T-cell (primary cell): ENCODE data around the gene NUCB2. TPM values are rescaled to one million over a fixed set of nuclear protein-coding genes. Genes with fewer than 3 reads are reported as not detected.

Experiments used
- ATAC-seq, 4 experiments: fragments of 200-7000 bp in 3 of 4; fragments of 150-1000 bp in 1 of 4; cut with Tn5 transposase; replicated peaks in 1 of 4; 1 replicate in 3 of 4; 2 replicates in 1 of 4; pipeline ENCODE4 v1.10.0; 2021; ENCODE audit warnings: moderate library complexity in 3 of 4, mild to moderate bottlenecking in 2 of 4, moderate number of reproducible peaks in 1 of 4
- CTCF ChIA-PET, 2 donors: fragments of 300-600 bp; sonication (Branson Sonifier 250); formaldehyde crosslinking; loops; one replicate each; lab custom pipeline; 2022; ENCODE audit warnings: antibody characterized with exemption in 2 of 2; lab: Charles Lee
- POLR2A ChIA-PET, 2 donors: fragments of 300-600 bp; sonication (Branson Sonifier 250); formaldehyde crosslinking; loops; one replicate each; lab custom pipeline; 2022; ENCODE audit warnings: antibody characterized with exemption in 2 of 2; lab: Charles Lee
- DNase-seq, 35 experiments: peaks; one replicate each; pipeline versions ENCODE4 v3.0.0 to v3.0.0-alpha.2; 2013 to 2023
- H3K27ac ChIP-seq: one replicate; pipeline ENCODE4 v1.5.1; 2013; ENCODE audit warnings: low read length
- H3K27me3 ChIP-seq, 2 experiments: replicated peaks in 1 of 2; 1 replicate in 1 of 2; 2 replicates in 1 of 2; pipeline versions ENCODE4 v1.6.1 to v1.7.0; 2013; ENCODE audit warnings: low read length in 1 of 2, mixed read lengths in 1 of 2; ENCODE audit not compliant: control insufficient read depth in 2 of 2, insufficient read depth in 2 of 2; ENCODE audit errors: extremely low read depth in 1 of 2
- H3K36me3 ChIP-seq, 2 donors: 1 replicate in 1 of 2; 2 replicates in 1 of 2; pipeline versions ENCODE4 v1.6.1 to v1.7.0; 2013; ENCODE audit warnings: low read length in 1 of 2; ENCODE audit not compliant: control insufficient read depth in 2 of 2, insufficient read depth in 1 of 2; ENCODE audit errors: extremely low read depth in 1 of 2
- H3K4me1 ChIP-seq, 2 experiments: 1 replicate in 1 of 2; 2 replicates in 1 of 2; pipeline versions ENCODE4 v1.6.1 to v1.7.0; 2013; ENCODE audit warnings: low read length in 2 of 2, mixed read lengths in 1 of 2; ENCODE audit not compliant: insufficient read depth in 2 of 2, control insufficient read depth in 1 of 2; ENCODE audit errors: extremely low read depth in 1 of 2
- H3K4me3 ChIP-seq, 2 donors: 1 replicate in 1 of 2; 2 replicates in 1 of 2; pipeline versions ENCODE4 v1.5.1 to v1.7.0; 2013; ENCODE audit warnings: mild to moderate bottlenecking in 2 of 2, low read length in 1 of 2, moderate library complexity in 1 of 2; ENCODE audit not compliant: control insufficient read depth in 1 of 2; ENCODE audit errors: extremely low read depth in 1 of 2
- H3K9me3 ChIP-seq: 2 replicates; pipeline ENCODE4 v1.7.0; 2013
- H3K27ac Mint-ChIP-seq, 2 donors: one replicate each; pipeline ENCODE4 v1.8.0; 2020 to 2021; ENCODE audit warnings: mild to moderate bottlenecking in 2 of 2, mixed read lengths in 2 of 2
- H3K27me3 Mint-ChIP-seq, 2 donors: one replicate each; pipeline ENCODE4 v1.8.0; 2021 to 2022; ENCODE audit warnings: mixed read lengths in 2 of 2
- H3K36me3 Mint-ChIP-seq: one replicate; pipeline ENCODE4 v1.8.0; 2021; ENCODE audit warnings: mixed read lengths
- H3K4me1 Mint-ChIP-seq, 3 donors: one replicate each; pipeline ENCODE4 v1.8.0; 2020 to 2022; ENCODE audit warnings: mixed read lengths in 3 of 3, mild to moderate bottlenecking in 1 of 3
- H3K4me3 Mint-ChIP-seq, 3 donors: one replicate each; pipeline ENCODE4 v1.8.0; 2020 to 2022; ENCODE audit warnings: mild to moderate bottlenecking in 3 of 3, mixed read lengths in 3 of 3, moderate library complexity in 3 of 3
- H3K9me3 Mint-ChIP-seq, 3 donors: one replicate each; pipeline ENCODE4 v1.8.0; 2020 to 2022; ENCODE audit warnings: mixed read lengths in 3 of 3
- WGBS: methylation state at CpG from one replicate; pipeline ENCODE4 v1.1.5; 2013; ENCODE audit warnings: missing lambda C conversion rate; ENCODE audit not compliant: insufficient coverage; 5-methylcytosine and 5-hydroxymethylcytosine counted together
- total RNA-seq, 35 experiments: library from RNA in 6 of 35; stranded (reverse) in 6 of 35; fragments of 120-200 nt in 1 of 35; gene quantifications; one replicate each; pipeline versions ENCODE4 v1.2.1 to v1.2.4 and lab custom pipeline; 2013 to 2026

Gene NUCB2
- total RNA-seq, 5 donors from 2014 or later (not counting 1 experiment from before 2014, with no cell fraction given): 43.6 to 119 (median 67.0) TPM

GRCh38 chr11:17273668-17274282, 2.8 kb upstream of the NUCB2 start:
- no peak for DNase-seq
- H3K9me3 ChIP-seq: no peaks in the 10 kb centered on the region
- Mint-ChIP-seq H3K27me3 (peaks cover 0 to 1% of the 10 kb centered on the region in 2 donors), H3K4me1 (peaks cover 27 to 30% (median 28%) of the 10 kb centered on the region in 3 donors), H3K27ac (no peak overlapping the region), H3K9me3 (no peaks in the 10 kb centered on the region), H3K36me3 (no peaks in the 10 kb centered on the region), H3K4me3 (no peak overlapping the region)
- no peak overlapping the region for H3K27ac ChIP-seq
- H3K27me3 ChIP-seq: peaks cover 0 to 3% of the 10 kb centered on the region in 2 experiments
- no peak for ATAC-seq
- H3K36me3 ChIP-seq: no peaks in the 10 kb centered on the region
- POLR2A ChIA-PET: no interaction called here
- WGBS: 97% methylated on average over 4 of the region's 5 CpGs
- CTCF ChIA-PET: no interaction called here
- no peak overlapping the region for H3K4me3 ChIP-seq
- peaks cover 8 to 22% of the 10 kb centered on the region in 2 experiments for H3K4me1 ChIP-seq

GRCh38 chr11:17275400-17276235, 921 bp upstream of the NUCB2 start:
- Histone ChIP-seq H3K4me3 (peak overlapping the region; percentile 80 to 92), H3K27ac (peak overlapping the region; percentile 86), H3K36me3 (no peaks in the 10 kb centered on the region), H3K27me3 (peaks cover 0 to 3% of the 10 kb centered on the region in 2 experiments), H3K9me3 (no peaks in the 10 kb centered on the region), H3K4me1 (peaks cover 13 to 30% of the 10 kb centered on the region in 2 experiments)
- ChIA-PET POLR2A (interaction anchor here (0.5 to 1.4 kb wide), 3 partner anchors 29 to 76 kb away, joined by 3 to 4 read pairs (median 3); partner anchors contain the start of gene NCR3LG1 (in 1 of the 2)), CTCF (interaction anchor here (1.0 to 2.5 kb wide), 5 partner anchors 11 to 713 kb away, joined by 3 to 9 read pairs (median 3); no protein-coding TSS in a partner anchor)
- DNase-seq (peak in 1 of 35 experiments; percentile 25), ATAC-seq (no peak)
- Mint-ChIP-seq H3K4me3 (peak overlapping the region; percentile 80 to 82 (median 81)), H3K27me3 (peaks cover 0 to 1% of the 10 kb centered on the region in 2 donors), H3K27ac (peak overlapping the region; percentile 85), H3K9me3 (no peaks in the 10 kb centered on the region), H3K36me3 (no peaks in the 10 kb centered on the region), H3K4me1 (peaks cover 31 to 36% (median 34%) of the 10 kb centered on the region in 3 donors)
- 59% methylated on average over 7 of the region's 10 CpGs for WGBS

- Mint-ChIP-seq H3K4me3 (peak overlapping the region; percentile 80 to 82 (median 81)), H3K36me3 (peaks cover 3% of the 10 kb centered on the region), H3K27me3 (peaks cover 0 to 1% of the 10 kb centered on the region in 2 donors), H3K9me3 (no peaks in the 10 kb centered on the region), H3K27ac (peak overlapping the region; percentile 85), H3K4me1 (peaks cover 40 to 47% (median 42%) of the 10 kb centered on the region in 3 donors)
- no peaks in the 10 kb centered on the region for H3K9me3 ChIP-seq
- peak in 8 of 35 experiments; percentile 3 to 68 (median 23) for DNase-seq
- WGBS: under 1% methylated on average over 16 of the region's 17 CpGs
- POLR2A ChIA-PET: interaction anchor here (0.6 to 1.0 kb wide), 3 partner anchors 26 to 66 kb away, joined by 3 to 4 read pairs (median 3); no protein-coding TSS in a partner anchor
- CTCF ChIA-PET: interaction anchor here in 1 of 2 donors (0.7 to 2.5 kb wide), 2 partner anchors 9 to 111 kb away, joined by 5 to 9 read pairs; partner anchors contain the start of gene KCNJ11
- no peaks in the 10 kb centered on the region for H3K36me3 ChIP-seq
- peak overlapping the region; percentile 80 to 92 for H3K4me3 ChIP-seq
- H3K4me1 ChIP-seq: peaks cover 20 to 36% of the 10 kb centered on the region in 2 experiments
- H3K27me3 ChIP-seq: peaks cover 0 to 3% of the 10 kb centered on the region in 2 experiments
- ATAC-seq: peak; percentile 30 to 41 (median 38)
- H3K27ac ChIP-seq: peak overlapping the region; percentile 70
Measured at GRCh38 chr11:17277024-17277584, 565 bp downstream of the NUCB2 start.

- H3K4me3 Mint-ChIP-seq: peak overlapping the region; percentile 13 to 82 (median 55)
- Histone ChIP-seq H3K9me3 (no peaks in the 10 kb centered on the region), H3K4me3 (peak overlapping the region in 1 of 2 donors; percentile 2), H3K27ac (peak overlapping the region; percentile 19), H3K4me1 (peaks cover 29 to 37% of the 10 kb centered on the region in 2 experiments), H3K27me3 (no peaks in the 10 kb centered on the region), H3K36me3 (no peaks in the 10 kb centered on the region)
- WGBS: 100% methylated on average over 2 of the region's 9 CpGs
- peaks cover 56 to 68% (median 58%) of the 10 kb centered on the region in 3 donors for H3K4me1 Mint-ChIP-seq
- DNase-seq: no peak
- H3K27me3 Mint-ChIP-seq: no peaks in the 10 kb centered on the region
- H3K36me3 Mint-ChIP-seq: peaks cover 6% of the 10 kb centered on the region
- H3K9me3 Mint-ChIP-seq: no peaks in the 10 kb centered on the region
- H3K27ac Mint-ChIP-seq: peak overlapping the region; percentile 38 to 86
- no peak for ATAC-seq
- POLR2A ChIA-PET: interaction anchor here in 1 of 2 donors (0.6 to 0.9 kb wide), 3 partner anchors 11 to 1121 kb away, joined by 3 to 9 read pairs (median 3); no protein-coding TSS in a partner anchor
- CTCF ChIA-PET: interaction anchor here (0.7 to 1.0 kb wide), 2 partner anchors 11 to 73 kb away, joined by 3 read pairs; partner anchors contain the start of gene PIK3C2A (in 1 of the 2)
Measured at GRCh38 chr11:17280494-17281127, 4.1 kb downstream of the NUCB2 start.

- ATAC-seq: no peak
- no peaks in the 10 kb centered on the region for H3K9me3 Mint-ChIP-seq
- ChIA-PET CTCF (interaction anchor here (0.6 to 1.9 kb wide), 4 partner anchors 10 to 74 kb away, joined by 3 to 9 read pairs (median 4); partner anchors contain the start of gene NUCB2 (in 1 of the 2)), POLR2A (interaction anchor here in 1 of 2 donors (0.6 kb wide), 1 partner anchor 209 kb away, joined by 5 read pairs; the partner anchor contains the start of gene RPS13)
- peak overlapping the region; percentile 64 for H3K27ac ChIP-seq
- H3K36me3 Mint-ChIP-seq: peaks cover 15% of the 10 kb centered on the region
- no CpG with 5 or more reads among the region's 1 CpG for WGBS
- no peaks in the 10 kb centered on the region for H3K27me3 ChIP-seq
- H3K4me3 Mint-ChIP-seq: peak overlapping the region in 1 of 3 donors; percentile 48
- peaks cover 30 to 38% of the 10 kb centered on the region in 2 experiments for H3K4me1 ChIP-seq
- H3K27ac Mint-ChIP-seq: peak overlapping the region; percentile 29 to 50
- H3K36me3 ChIP-seq: peaks cover 0 to 6% of the 10 kb centered on the region in 2 donors
- DNase-seq: no peak
- no peaks in the 10 kb centered on the region for H3K27me3 Mint-ChIP-seq
- H3K9me3 ChIP-seq: no peaks in the 10 kb centered on the region
- H3K4me1 Mint-ChIP-seq: peaks cover 57 to 64% (median 61%) of the 10 kb centered on the region in 3 donors
- no peak overlapping the region for H3K4me3 ChIP-seq
Measured at GRCh38 chr11:17286332-17286731, 9.8 kb downstream of the NUCB2 start.
